Lung microvascular endothelial cell (primary cell): ENCODE results near the gene BEND3. TPM values are rescaled to one million over a fixed set of nuclear protein-coding genes. Genes with fewer than 3 reads are reported as not detected.
"Not testable (repeated sequence)": the region's sequence is repeated elsewhere in the genome, so short reads cannot be mapped to it uniquely, and the experiment has no call there.

Experiments
- DNase-seq, 2 donors: peaks; one replicate each; pipeline versions ENCODE4 v3.0.0 to v3.0.0-alpha.2; 2010; ENCODE audit warnings: low read depth in 2 of 2
- total RNA-seq: library from RNA; depleted of rRNA; stranded (reverse); fragments of >200 nt; gene quantifications from 2 replicates; pipeline ENCODE4 v1.2.1, GENCODE V29; 2014

BEND3 gene
- 1.3 and 2.6 TPM in 2 replicates for total RNA-seq

DNA sequence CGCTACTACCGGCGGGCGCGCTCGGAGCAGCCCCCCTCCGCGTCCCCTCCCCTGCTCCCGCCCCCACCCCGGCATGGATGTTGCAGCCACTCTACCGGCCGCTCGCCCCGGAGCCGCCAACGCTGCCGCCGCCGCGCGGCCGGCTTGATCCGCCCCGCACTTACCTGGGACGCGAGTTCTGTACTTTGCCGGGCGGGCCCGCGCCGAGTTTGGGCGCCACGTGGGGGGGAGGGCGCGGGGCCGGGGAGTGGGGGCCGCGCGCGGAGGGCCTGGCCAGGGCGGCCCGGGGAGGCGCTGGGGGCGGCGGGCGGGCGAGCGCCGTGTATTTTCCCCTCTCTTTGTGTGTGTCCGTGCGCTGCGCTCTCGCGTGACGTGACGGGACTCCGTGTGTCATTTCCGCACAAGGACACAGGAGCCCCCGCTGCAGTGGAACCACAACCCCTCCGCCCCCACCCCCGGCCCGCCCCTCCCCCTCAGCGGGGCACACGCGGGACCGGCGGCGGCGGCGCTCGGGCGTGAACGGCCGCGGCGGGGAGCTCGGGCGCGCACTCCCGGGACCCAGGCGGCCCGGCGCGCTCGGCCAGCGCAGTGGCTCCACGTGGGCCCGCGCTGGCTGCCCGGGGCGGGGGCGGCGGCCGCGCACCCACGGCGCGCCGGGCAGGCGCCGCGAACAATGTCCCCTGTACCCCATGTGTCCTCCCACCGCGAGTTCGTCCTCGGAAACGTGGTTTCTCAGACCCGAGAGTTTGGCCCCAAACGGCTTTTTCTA, at the start of gene BEND3:
TSS of gene BEND3 (minus strand) at position 590 of the 769 bp plus-strand sequence. CDS start 16,230 bp downstream, outside the sequence.
- peak; percentile 36 to 57 for DNase-seq

DNA sequence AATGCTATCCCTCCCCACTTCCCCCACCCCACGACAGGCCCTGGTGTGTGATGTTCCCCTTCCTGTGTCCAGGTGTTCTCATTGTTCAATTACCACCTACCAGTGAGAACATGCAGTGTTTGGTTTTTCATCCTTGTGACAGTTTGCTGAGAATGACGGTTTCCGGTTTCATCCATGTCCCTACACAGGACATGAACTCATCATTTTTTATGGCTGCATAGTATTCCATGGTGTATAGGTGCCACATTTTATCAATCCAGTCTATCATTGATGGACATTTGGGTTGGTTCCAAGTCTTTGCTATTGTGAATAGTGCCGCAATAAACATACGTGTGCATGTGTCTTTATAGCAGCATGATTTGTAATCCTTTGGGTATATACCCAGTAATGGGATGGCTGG, 49.0 kb upstream of the BEND3 start:
- not testable (repeated sequence) for DNase-seq

DNA sequence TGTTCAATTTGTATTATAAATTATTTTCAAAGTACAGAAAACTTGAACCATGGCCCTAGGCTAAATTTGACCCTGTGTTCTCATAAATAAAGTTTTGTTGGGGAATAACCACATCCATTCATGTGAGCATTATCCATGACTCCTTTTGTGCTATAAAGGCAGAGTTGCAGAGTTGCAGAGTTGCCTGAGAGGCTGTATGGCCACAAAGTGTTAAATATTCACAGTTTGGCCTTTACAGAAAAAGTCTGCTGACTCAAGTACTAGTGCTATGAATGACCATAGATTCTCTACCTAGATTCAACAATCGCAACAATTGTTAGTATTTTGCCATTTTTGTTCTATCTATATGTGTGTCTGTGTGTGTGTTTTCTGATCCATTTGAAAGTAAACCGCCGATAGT, 46.2 kb upstream of the BEND3 start:
- DNase-seq, result no peak

DNA sequence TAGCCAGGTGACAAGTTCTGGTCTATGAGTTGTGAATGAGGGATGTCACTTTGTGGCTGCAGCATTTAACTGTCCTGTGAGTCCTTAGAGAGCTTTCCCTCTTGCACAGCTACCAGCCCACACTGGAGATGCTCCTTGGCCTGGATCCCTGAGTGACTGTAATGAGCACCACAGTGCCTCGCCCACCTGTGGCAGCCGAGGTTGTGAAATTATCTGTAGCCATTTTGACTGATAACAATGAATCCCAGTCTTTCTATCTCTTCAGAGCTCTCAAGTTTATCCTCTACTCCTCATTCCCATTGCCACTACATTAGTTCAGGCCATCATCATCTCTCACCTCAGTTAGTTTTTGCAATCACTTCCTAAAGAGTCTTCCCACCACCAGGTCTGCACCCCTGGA, 41.3 kb upstream of the BEND3 start:
- DNase-seq, result no peak

DNA sequence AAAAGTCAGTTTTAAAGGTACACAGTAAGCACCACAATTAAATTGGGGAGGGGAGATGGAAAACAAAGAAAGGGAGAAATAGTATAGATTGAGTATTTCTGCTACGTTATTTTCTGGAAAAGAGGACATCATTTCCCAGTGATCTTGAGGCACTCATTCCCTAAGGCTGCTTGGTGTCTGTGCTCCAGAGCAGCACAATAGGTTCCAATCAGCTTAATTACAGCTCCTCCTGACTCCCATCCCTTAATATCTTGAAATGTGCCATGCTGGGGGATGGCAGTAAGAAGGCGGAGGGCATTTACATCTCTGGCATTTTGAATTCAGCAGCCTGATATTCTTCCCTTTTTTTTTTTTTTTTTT, 39.5 kb upstream of the BEND3 start:
- DNase-seq, result no peak

DNA sequence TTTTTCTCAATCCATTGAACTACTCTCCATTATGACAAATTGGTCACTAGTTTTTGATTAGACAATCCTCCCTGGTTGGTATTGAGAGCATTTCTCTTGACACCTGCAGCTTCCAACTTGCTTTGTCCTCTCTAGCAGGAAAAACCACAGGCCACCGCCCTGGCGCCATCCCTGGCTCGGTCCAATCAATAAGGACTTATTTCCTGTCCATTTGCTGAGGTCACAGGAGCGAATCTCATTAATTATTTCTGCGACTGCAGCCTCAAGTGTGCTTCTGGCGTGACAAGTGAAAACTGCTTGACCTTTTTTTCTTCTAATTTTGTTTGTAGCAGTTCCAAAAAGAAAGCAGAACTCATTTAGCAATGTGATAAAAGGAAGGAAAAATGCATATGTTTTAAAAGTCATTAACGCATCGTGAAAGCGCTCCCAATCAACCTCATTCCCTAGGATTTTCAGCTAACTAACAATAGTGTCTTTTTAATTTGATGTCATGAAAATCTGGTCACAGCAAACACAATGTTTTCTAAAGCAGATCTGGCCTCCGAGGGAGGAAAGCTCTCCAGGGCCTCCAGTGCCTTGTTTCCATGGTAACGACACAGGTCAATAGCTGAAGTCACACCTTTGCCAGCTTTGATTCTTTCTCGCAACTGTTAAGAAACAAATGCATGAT, 39.0 kb upstream of the BEND3 start:
- DNase-seq, result peak in 1 of 2 donors; percentile 3

DNA sequence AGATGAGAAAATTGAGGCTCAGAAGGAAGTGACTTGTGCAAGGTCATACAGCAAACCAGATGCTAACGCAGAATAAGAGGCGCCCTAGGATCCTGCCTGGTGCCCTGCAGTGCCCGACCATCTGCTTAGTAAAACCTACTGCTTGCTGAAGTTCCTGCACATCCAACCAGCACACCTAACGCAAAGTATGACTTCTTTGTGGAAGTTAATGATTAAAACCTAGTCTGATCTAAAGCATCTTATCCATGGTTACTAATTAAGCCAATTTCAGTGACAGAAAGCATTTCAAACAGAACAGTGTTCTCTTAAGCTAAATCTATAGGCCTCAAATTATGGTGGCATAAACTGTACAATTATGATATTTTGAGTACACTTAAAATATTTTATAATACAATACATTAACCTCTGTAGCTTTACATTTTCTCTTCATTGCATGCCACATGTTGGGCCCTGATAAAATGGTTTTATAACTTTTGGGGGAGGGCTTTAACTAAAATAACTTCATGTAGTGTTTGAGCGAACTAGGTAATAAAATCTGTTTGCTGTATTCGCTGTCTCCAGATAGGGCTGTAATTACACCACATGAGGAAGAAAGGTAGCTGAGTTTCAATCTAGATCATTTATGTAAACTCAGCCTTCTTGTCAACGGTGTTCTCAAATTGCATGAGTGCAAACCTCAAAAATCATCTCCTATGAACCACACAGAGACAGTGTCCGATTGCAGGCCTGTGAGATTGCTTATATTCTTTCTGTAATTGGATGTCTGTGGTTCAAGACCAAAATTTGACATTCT, 37.5 kb upstream of the BEND3 start:
- no peak for DNase-seq

DNA sequence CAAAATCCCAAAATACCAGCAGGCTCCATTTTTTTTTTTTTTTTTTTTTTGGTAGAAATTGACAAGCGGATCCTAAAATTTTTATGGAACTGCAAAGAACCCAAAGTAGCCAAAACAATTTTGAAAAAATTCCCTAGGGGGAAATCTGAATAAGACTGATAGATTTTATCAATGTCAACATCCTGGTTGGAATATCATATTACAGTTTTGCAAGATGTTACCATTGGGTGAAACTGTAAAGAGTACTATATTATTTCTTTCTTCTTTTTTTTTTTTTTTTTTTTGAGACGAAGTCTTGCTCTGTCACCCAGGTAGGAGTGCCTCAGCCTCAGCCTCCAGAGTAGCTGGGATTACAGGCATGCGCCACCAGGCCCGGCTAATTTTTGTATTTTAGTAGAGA, 29.4 kb upstream of the BEND3 start:
- DNase-seq, result no peak

DNA sequence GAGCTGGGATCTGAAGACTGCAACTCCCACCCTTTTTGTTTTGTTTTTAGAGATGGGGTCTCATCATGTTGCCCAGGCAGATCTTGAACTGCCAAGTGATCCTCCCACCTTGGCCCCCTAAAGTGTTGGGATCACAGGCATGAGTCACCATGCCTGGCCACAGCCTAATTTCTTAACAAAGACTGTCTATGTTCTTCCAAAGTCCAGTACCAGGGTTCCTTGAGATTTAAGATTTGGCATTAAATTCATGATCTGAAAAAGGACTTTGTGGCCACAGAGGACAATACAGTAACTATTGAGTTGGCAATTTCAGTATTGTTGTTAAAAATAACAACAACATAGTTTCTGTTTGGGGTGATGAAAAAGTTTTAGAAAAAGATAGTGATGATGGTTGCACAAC, 28.7 kb upstream of the BEND3 start:
- DNase-seq, result no peak

DNA sequence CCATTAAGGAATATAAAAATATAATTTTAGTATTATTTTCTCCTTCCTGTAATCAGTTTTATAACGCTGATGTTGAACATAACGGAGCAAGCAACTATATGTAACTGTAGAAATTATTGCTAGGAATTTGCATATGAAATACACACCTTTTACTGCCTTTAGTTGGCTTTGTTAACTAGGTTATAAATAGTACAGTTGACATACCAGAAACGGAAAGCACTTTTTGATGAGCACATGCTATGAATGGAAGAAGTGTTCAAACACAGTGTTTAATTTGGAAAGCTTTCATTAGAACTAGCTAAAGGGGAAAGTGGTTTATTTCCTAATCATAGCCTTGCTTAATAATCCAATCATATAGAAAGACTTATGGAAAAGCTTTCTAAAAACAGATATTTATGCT, 25.3 kb upstream of the BEND3 start:
- peak in 1 of 2 donors; percentile 18 for DNase-seq

DNA sequence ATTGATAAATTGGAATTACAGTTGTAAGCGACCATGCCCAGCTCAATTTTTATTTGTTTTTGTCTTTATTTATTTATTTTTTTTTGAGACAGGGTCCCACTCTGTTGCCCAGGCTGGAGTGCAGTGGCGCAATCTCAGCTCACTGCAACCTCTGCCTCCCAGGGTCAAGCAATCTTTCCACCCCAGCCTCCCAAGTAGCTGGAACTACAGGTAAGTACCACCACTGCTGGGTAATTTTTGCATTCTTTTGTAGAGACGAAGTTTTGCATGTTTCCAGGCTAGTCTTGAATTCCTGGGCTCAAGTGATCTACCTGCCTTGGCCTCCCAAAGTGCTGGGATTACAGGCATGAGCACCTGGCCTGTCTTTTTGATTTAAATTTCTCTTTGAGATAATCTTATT, 21.0 kb upstream of the BEND3 start:
- DNase-seq, result not testable (repeated sequence)

DNA sequence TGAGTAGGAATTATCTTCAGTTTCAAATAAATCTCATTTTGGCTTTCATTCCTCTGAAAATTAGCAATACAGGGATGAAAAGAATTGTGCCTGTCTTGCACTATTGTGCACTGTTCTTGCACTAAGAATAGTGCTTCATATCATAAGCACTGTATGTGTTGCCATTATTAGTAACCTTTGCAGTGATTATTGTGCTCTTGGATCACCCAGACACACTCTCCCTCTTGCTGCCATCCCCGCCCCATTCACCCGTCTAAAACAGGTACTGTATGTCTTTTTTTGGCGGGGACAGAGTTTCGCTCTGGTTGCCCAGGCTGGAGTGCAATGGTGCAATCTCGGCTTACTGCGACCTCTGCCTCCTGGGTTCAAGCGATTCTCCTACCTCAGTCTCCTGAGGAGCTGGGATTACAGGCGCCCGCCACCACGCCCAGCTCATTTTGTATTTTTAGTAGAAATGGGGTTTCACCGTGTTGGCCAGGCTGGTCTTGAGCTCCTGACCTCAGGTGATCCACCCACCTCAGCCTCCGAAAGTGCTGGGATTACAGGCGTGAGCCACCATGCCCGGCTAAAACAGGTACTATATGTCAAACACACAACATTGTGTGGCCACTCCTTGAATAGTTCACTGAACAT, 19.8 kb upstream of the BEND3 start:
- DNase-seq, result not testable (repeated sequence)

DNA sequence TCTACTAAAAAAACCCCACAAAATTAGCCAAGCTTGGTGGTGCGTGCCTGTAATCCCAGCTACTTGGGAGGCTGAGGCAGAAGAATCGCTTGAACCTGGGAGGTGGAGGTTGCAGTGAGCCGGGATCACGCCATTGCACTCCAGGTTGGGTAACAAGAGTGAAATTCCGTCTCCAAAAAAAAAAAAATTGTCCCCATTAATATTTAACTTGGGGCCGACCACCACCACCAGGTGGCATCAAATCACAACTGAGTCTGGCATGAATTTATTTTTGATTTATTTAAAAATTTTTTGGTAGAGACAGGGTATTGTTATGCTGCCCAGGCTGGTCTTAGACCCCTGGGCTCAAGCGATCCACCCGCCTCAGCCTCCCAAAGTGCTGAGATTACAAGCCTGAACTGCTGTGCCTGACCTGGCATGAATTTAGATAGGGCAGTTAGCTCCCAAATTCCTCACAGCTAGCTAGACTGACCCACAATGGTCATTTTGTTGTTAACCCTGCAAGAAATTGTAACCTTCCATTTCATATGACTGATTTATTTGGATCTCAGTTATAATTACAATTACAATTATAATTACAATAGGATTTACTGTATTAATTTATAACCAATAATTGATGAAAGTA, 17.1 kb upstream of the BEND3 start:
- DNase-seq, result peak; percentile 42 to 62

DNA sequence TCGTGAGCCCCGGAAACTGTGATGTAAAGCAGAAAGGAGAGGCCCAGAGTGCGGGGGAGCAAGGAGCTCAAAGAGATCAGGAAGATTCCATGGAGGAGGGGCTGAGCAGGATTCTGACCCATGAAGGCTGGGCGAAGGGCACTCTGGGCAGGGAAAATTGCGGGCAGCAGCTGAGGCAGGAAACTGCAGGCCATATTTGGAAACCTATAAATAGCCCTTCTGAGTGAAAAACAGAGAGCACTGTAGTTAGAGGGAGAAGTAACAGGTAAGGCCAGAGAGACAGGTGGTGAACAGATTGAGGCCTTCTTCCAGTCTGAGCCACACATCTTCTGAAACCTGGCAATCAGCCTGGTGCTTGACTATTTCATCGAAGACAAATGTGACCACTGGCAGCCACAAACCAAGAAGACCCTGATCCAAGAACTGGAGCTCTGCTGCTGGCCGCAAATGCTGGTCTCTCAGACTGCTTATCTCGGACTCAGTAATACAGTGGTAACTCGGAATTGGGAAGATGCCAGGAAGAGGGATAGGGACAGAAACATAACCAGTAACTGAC, 14.1 kb upstream of the BEND3 start:
- DNase-seq, result no peak

DNA sequence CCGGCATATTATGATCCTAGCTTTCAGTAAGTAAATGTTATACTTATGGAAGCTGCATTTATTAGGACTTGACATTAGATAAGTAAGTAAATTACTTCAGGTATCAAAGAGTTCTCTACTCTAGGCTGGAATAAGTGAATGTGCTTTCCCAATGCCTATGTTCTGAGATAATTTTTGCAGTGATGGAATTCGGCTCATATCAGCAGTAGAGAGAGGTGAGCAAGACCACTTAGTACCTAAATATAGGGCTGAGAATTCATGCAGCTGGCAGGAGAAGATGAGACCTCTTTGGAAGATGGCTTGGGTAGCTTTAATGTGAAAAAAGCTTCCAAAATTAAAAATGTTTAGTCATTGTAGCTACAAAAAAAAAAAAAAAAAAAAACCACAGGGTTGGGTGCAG, 13.3 kb upstream of the BEND3 start:
- DNase-seq, result no peak

DNA sequence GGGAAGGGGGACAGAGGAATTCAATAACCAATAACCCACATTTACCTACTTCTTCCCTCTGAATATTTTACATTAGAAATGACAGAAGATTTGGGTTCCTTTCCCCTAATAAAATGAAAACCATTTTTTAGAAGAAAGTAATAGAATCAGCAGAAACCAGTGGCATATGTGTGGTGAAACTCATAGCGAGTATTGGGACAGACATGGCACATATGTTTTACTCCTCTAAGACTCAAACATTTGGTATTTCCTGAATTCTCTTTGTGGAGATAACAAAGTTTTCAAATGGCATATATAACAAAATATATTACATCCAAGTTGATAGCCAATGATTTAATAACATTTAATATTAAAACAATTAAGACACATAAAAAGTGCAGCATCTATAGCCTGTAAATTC, 12.9 kb upstream of the BEND3 start:
- DNase-seq, result no peak

DNA sequence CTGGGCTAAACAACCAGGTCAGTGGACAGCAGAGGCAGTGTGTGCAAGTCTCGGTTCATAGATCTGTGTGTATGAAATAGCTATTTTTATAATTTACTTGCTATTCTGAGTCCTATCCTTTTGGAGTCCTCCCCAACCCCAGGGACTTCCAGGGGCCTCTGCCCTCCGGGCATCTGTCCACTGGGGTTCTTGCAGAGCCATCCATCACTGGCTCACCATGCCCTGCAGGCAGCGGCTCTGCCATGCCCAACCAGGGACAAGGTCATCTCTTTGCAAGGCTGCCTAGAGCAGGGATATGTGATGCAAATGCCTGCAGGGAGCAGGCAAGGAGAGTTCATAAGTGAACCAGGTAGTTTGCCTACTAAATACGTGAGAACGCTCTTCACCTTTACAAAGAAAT, 10.5 kb upstream of the BEND3 start:
- DNase-seq, result no peak

DNA sequence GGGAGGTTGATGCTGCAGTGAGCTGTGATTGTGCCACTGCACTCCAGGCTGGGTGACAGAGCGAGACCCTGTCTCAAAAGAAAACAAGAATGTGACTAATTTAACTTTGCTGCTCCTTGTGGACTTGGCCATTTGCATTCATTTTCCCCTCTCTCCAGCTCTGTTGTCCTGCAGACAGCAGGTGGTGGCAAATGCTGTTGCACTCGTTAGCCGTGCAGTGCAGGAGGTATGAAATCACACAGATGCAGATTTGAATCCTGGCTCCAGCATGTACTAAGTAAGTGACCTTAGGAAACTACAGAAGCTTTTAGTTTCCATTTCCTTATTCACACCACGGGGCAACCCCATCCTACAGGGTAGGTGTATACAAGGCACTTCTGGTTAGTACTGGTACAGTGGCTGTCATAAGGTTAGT, 9.6 kb upstream of the BEND3 start:
- no peak for DNase-seq

DNA sequence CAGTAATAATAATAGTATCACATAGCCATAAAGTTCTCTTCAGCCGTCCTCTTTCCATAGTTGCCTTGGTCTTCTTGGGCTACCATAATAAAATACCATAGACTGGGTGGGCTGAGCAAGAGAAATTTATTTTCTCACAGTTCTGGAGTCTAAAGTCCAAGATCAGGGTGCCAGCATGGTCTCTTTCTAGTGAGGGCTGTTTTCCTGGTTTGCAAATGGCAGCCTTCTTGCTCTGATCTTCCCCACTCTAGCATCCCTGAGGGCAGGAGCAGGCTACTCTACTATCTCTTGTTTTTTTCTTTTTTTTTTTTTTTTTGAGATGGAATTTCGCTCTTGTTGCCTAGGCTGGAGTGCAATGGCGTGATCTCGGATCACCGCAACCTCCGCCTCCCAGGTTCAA, 8.2 kb upstream of the BEND3 start:
- DNase-seq, result no peak

DNA sequence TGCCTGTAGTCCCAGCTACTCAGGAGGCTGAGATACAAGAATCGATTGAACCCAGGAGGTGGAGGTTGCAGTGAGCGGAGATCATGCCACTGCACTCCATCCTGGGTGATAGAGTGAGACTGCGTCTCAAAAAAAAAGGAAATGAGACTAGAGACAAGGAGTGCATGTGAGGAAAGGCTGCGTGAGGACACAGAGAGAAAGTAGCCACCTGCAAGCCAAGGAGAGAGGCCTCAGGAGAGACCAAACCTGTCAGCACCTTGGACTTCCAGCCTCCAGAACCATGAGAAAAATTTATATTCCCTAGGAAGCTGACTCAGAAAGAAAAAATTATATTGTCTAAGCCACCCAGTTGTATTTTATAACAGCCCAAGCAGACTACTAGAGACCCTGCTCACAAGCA, 7.4 kb upstream of the BEND3 start:
- DNase-seq, result no peak

DNA sequence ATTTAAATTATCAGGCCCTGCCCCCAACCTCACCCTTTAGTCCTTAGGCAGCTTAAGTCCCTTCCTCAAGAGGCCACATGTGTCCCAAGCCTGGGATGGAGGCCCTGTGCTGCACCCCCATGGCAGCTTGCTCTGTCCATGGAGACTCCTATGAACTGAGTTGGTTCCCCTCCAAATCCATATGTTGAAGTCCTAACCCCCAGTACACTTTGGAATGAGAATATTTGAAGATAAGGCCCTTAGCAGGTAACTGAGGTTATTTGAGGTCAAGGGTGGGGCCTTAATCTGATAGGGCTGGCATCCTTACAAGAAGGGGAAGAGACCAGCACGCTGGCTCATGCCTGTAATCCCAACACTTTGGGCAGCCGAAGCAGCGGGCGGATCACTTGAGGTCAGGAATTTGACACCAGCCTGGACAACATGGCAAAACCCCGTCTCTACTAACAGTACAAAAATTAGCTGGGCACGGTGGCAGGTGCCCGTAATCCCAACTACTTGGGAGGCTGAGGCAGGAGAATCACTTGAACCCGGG, 6.7 kb upstream of the BEND3 start:
- DNase-seq, result no peak
